Posterior vena cava (tissue), 2 donors: ENCODE measurements around the gene SUGCT. TPM values are rescaled to one million over a fixed set of nuclear protein-coding genes. Genes with fewer than 3 reads are reported as not detected.

Source experiments
- DNase-seq: peaks from one replicate; pipeline ENCODE4 v3.0.0-alpha.2; 2020; ENCODE audit warnings: low spot score
- intact Hi-C, 2 donors: fragments of 100-400 bp; cut with DNase I; formaldehyde crosslinking; loops; one replicate each; pipeline versions ENCODE4 v1.14.1 to v1.14.2; 2022 to 2023
- total RNA-seq, 2 donors: library from RNA; stranded (reverse); fragmentation: NEBNext Ultra II Directional; extraction: Animal tissue kit (Norgen Biotek cat#: 25700); gene quantifications; one replicate each; pipeline ENCODE4 v1.2.1, GENCODE V29; 2021
- donor health status: DM: yes; HTN: yes; CAD: no.
- donor health status: DM: yes; HTN: yes; CAD: no.

The SUGCT gene
- total RNA-seq, 2 donors from 2014 or later = 15.8 to 16.2 TPM

DNA sequence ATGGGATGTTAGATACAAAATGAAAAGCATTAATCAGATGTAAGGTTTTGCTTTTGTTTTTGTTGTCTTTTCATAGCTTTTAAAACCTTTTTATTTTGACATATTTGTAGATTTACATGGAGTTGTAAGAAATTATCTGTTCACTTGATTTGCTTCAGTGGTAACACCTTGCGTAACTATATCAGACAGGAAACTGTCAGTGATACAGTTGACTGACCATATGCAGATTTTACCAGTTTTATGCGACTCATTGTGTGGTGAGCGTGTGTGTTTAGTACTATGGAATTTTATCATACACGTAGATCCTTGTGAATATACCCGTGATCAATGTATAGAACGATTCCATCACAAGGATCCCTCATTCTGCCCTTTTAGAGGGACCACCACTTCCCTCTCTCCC, 701.4 kb downstream of the SUGCT start:
- no peak for DNase-seq
- intact Hi-C loops = no loop called here

- DNase-seq = no peak
- intact Hi-C loops = no loop called here
Measured at GRCh38 chr7:40839881-40840280, 705.1 kb downstream of the SUGCT start.

- intact Hi-C loops = no loop called here
- DNase-seq = no peak
Measured at GRCh38 chr7:40840990-40841389, 706.2 kb downstream of the SUGCT start.

GRCh38 chr7:40842641-40843040, 707.8 kb downstream of the SUGCT start:
- intact Hi-C loops = no loop called here
- no peak for DNase-seq

- intact Hi-C loops = no loop called here
- DNase-seq = no peak
Measured at GRCh38 chr7:40843338-40843985, 708.7 kb downstream of the SUGCT start.

DNA sequence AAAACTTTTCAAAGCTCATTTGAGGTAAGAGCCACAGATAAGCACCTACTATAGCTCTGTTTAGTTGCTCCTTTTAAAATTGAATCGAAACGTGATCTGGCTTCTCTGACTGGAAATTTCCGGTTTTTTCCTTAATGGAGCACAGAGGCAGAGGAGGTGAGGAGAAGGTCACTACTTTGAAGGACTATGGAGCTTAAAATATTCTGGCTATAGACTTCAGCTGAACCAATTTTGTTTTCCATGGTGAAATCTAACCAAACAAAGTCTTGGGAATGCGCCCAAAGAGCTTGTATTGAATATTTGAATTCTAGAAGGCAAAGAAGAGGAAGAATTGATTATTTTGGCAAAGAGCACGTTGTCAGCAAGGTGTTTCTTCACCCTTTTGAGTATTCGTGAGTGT, 711.1 kb downstream of the SUGCT start:
- DNase-seq = no peak
- intact Hi-C loops = no loop called here

- intact Hi-C loops = no loop called here
Measured at GRCh38 chr7:40847921-40848320, 713.1 kb downstream of the SUGCT start.

GRCh38 chr7:40848541-40849221, 713.9 kb downstream of the SUGCT start:
- no peak for DNase-seq

More at GRCh38 chr7:40847921-40848320, 713.1 kb downstream of the SUGCT start:
- DNase-seq = no peak

DNA sequence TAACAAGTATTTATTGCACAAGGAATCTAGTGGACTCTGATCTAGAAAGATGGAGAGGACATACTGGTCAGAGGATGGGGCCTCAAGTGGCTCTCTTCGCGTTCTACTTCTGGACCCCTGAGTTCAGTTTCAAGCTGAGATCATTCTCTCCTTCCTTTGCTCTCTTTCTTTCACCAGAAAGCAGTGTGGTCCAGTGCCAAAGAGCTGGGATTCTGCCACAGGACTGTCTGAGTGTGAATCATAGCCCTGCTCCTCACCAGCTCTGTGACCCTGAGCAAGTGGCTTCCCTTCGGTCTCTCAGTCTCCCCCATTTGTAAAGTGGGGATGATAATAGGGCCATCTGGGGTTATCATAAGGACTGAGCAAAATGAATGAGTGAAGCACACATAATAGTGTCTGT, 715.2 kb downstream of the SUGCT start:
- intact Hi-C loops = no loop called here

More at GRCh38 chr7:40848541-40849221, 713.9 kb downstream of the SUGCT start:
- intact Hi-C loops = no loop called here

GRCh38 chr7:40851001-40851400, 716.2 kb downstream of the SUGCT start:
- intact Hi-C loops = no loop called here
- no peak for DNase-seq

More for the DNA sequence above, 715.2 kb downstream of the SUGCT start:
- DNase-seq = no peak

- intact Hi-C loops = no loop called here
- DNase-seq = no peak
Measured at GRCh38 chr7:40859076-40859475, 724.3 kb downstream of the SUGCT start.

DNA sequence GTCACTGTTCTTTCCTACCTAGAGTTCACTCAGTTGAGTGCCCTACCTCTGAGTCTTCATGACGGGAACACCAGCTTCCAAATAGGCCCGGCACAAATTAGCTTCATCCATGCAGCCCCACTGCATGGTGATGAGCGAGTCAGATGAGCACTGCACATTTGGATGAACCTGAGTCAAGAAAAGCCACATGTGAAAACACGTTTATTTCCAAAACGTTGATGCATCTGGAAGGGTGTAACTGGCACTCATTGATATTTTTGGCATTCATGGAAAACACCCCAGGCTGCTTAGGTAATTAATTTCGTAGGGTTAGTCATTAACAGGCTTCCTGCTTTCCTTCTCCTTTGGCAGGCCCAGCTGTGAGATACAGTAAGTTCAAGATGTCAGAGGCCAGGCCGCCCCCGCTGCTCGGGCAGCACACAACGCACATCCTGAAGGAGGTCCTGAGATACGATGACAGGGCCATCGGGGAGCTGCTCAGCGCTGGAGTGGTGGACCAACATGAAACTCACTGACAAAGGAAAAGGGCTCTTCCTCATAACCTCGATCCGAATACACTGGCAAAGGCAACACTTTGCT, 725.2 kb downstream of the SUGCT start:
- DNase-seq = no peak
- intact Hi-C loops = no loop called here

- intact Hi-C loops = no loop called here
- DNase-seq = no peak
Measured at GRCh38 chr7:40865441-40866233, 730.8 kb downstream of the SUGCT start.

GRCh38 chr7:40866601-40867000, 731.8 kb downstream of the SUGCT start:
- DNase-seq = no peak
- intact Hi-C loops = no loop called here

GRCh38 chr7:40870108-40870507, 735.3 kb downstream of the SUGCT start:
- intact Hi-C loops = no loop called here
- DNase-seq = no peak

GRCh38 chr7:40873248-40873647, 738.4 kb downstream of the SUGCT start:
- no peak for DNase-seq
- intact Hi-C loops = no loop called here

DNA sequence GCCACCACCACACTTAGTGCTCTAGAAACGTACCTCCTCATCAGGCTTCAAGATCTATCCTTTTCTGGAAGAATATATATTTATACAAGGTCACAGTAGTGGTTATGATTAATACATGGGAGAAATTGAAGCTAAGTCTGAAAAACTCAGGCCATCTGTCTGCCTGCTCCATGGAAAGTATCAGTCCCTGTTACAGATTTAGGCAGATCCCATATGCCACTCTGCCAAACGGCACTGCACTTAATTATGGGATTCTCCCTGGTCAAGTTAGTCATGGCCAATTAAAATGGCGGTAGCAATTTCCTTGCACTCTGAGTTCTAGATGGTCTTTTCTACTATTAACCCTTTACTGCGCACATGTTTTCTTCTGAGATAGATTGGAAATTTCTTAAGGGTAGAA, 740.0 kb downstream of the SUGCT start:
- intact Hi-C loops = no loop called here

GRCh38 chr7:40876601-40877000, 741.8 kb downstream of the SUGCT start:
- intact Hi-C loops = no loop called here

More for the DNA sequence above, 740.0 kb downstream of the SUGCT start:
- DNase-seq = no peak

GRCh38 chr7:40879941-40880543, 745.2 kb downstream of the SUGCT start:
- DNase-seq = no peak
- intact Hi-C loops = no loop called here

More at GRCh38 chr7:40876601-40877000, 741.8 kb downstream of the SUGCT start:
- DNase-seq = no peak
